NCI-H2029 treated with DMSO at 0.1 percent for 48 hours (cell line): ENCODE measurements around the gene PLTP.
"Not testable (repeated sequence)": the region's sequence is repeated elsewhere in the genome, so short reads cannot be mapped to it uniquely, and the experiment has no call there.

Experiments
- DNase-seq: peaks from one replicate; lab custom pipeline; 2025; lab: John Stamatoyannopoulos, UW

The PLTP gene

GRCh38 chr20:45920462-45921336, 8.7 kb upstream of the PLTP start:
- no peak for DNase-seq

- no peak for DNase-seq
Measured at GRCh38 chr20:45919542-45920399, 7.8 kb upstream of the PLTP start.

DNA sequence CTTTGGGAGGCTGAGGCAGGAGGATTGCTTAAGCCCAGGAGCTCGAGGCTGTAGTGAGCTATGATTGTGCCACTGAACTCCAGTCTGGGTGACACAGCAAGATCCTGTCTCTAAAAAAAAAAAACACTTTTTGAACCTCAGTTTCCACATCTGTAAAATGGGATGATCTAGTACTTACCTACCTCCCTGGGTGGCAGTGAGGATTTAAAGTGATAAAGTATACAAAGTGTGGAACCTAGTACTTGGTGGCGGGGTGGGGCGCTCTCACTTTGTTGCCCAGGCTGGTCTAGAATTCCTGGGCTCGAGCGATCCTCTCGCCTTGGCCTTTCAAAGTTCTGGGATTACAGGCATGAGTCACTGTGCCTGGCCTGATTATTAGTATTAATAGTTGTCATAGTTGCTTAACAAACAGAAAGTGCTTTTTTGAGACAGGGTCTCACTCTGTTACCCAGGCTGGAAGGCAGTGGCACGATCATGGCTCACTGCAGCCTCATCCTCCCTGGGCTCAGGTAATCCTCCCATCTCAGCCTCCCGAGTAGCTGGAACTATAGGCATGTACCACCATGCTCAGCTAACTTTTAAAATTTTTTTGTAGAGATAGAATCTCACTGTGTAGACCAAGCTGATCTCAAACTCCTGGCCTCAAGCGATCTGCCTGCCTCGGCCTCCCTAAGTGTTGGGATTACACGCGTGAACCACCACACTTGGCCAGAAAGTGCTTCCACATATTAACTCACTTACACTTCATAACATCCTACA, 7.0 kb upstream of the PLTP start:
- no peak for DNase-seq

- no peak for DNase-seq
Measured at GRCh38 chr20:45918182-45918737, 6.3 kb upstream of the PLTP start.

- no peak for DNase-seq
Measured at GRCh38 chr20:45917790-45918141, 5.8 kb upstream of the PLTP start.

DNA sequence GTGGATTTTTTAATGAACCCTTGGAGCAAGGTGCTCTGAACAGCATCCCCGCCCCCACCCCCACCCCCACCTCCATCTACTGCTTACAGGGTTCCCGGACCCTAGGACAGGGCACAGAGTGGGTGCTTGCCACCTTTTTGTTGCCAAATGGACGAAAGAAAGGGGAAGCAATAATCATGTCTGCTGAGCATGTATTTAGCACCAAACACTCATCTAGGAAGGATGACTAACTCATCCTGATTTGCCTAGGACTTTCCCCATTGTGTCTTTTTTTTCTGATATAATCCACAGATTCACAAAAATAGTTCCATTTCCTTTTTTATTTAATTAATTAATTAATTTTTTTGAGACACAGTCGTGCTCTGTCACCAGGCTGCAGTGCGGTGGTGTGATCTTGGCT, 1.2 kb upstream of the PLTP start:
- DNase-seq, result no peak

DNA sequence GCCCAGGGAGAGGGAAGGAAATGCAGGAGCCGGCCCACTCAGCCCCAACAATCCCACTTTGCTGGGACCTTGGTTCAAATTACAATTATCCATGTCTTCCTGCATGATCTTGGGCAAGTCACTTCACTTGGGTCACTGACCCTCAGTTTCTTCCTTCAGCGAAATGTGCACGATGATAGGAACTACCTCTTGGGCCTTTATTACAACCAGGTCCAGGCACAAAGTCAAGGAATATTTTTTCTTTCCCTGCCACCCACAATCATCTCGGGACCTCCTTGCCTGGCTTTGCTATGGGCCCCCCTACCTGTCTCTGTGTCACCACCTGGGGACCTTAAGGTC, 358 bp upstream of the PLTP start:
- DNase-seq, result no peak

- peak; percentile 74 for DNase-seq
Measured at GRCh38 chr20:45910670-45911485, 1.1 kb downstream of the PLTP start.

GRCh38 chr20:45909817-45910669, 1.9 kb downstream of the PLTP start:
- no peak for DNase-seq

DNA sequence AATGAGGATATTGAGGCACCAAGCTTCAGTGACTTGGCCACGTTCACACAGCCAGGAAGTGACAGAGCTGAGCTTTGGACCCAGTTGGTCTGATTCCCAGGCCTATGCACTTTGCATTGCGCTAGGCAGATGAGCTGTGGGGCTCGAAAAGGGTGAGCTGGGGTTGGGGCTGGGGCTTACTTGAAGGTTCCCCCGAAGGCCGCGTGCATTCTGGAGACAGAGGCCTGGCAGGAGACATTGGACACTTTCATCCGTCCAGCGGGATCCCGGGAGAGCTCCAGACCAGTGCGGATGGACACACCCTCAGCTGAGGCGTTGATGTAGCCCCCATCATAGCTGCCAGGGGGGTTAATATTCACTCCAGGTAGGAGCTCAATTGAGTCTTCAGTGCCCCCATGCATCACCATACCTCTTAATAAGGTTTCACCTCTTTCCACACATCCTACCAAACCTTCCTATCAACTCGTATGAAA, 2.6 kb downstream of the PLTP start:
- no peak for DNase-seq

- DNase-seq, result no peak
Measured at GRCh38 chr20:45908084-45908483, 3.9 kb downstream of the PLTP start.

- no peak for DNase-seq
Measured at GRCh38 chr20:45907219-45907948, 4.6 kb downstream of the PLTP start.

- DNase-seq, result no peak
Measured at GRCh38 chr20:45905505-45906079, 6.4 kb downstream of the PLTP start.

- no peak for DNase-seq
Measured at GRCh38 chr20:45904583-45905504, 7.1 kb downstream of the PLTP start.

DNA sequence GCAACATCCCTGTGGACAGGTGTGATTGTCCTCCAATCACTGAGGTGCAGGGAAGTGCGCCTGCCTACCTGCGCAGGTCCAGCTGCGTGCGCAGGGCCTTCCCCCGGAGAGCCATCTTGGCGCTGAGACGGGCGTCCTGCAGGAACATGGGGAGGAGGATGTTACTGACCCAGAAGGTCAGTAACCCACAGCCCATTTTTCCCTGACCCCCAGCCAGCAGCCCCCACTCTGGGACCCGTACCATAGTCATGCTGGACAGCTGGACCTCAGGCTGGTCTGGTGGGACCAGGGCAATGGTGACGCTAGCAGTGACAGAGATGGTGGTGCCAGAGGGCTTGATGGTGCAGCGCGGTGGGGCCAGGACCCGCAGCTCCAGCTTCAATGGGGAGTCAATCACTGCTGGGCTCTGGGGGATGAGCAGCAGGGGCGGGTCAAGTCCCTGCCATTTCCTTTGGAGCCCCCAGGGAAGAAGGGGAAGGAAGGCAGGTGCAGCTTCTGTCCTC, 9.7 kb downstream of the PLTP start:
- DNase-seq, result no peak

GRCh38 chr20:45901332-45901731, 10.6 kb downstream of the PLTP start:
- DNase-seq, result not testable (repeated sequence)

- DNase-seq, result no peak
Measured at GRCh38 chr20:45899046-45899835, 12.7 kb downstream of the PLTP start.
